ENCODE results near the gene CAGE1.
"Not testable (repeated sequence)": the region's sequence is repeated elsewhere in the genome, so short reads cannot be mapped to it uniquely, and the experiment has no call there.

CAGE1 gene

GRCh38 chr6:7338031-7338430 is 51.5 kb downstream of the CAGE1 start:
- no peak for DNase-seq (ENCODE audit: low read depth)

- no peak for DNase-seq (ENCODE audit: low read depth)
Measured at GRCh38 chr6:7335519-7335918, 54.0 kb downstream of the CAGE1 start.

- DNase-seq (ENCODE audit: low read depth) = no peak
Measured at GRCh38 chr6:7334685-7335084, 54.9 kb downstream of the CAGE1 start.

GRCh38 chr6:7332090-7332745 is 57.3 kb downstream of the CAGE1 start:
- no peak for DNase-seq (ENCODE audit: low read depth)

GRCh38 chr6:7331452-7331851 is 58.1 kb downstream of the CAGE1 start:
- no peak for DNase-seq (ENCODE audit: low read depth)

- DNase-seq (ENCODE audit: low read depth) = no peak
Measured at GRCh38 chr6:7328243-7328642, 61.3 kb downstream of the CAGE1 start.

- DNase-seq (ENCODE audit: low read depth) = no peak
Measured at GRCh38 chr6:7325750-7326149, 63.8 kb downstream of the CAGE1 start.

- no peak for DNase-seq (ENCODE audit: low read depth)
Measured at GRCh38 chr6:7324520-7324919, 65.0 kb downstream of the CAGE1 start.

GRCh38 chr6:7323074-7323473 is 66.5 kb downstream of the CAGE1 start:
- DNase-seq (ENCODE audit: low read depth) = no peak

- DNase-seq (ENCODE audit: low read depth) = not testable (repeated sequence)
Measured at GRCh38 chr6:7321866-7322265, 67.7 kb downstream of the CAGE1 start.

- not testable (repeated sequence) for DNase-seq (ENCODE audit: low read depth)
Measured at GRCh38 chr6:7319406-7319805, 70.1 kb downstream of the CAGE1 start.

GRCh38 chr6:7317538-7317937 is 72.0 kb downstream of the CAGE1 start:
- DNase-seq (ENCODE audit: low read depth) = no peak

GRCh38 chr6:7316658-7317533 is 72.6 kb downstream of the CAGE1 start:
- DNase-seq (ENCODE audit: low read depth) = no peak

GRCh38 chr6:7315948-7316365 is 73.6 kb downstream of the CAGE1 start:
- DNase-seq (ENCODE audit: low read depth) = no peak

- not testable (repeated sequence) for DNase-seq (ENCODE audit: low read depth)
Measured at GRCh38 chr6:7315087-7315947, 74.2 kb downstream of the CAGE1 start.

GRCh38 chr6:7314414-7314813 is 75.1 kb downstream of the CAGE1 start:
- DNase-seq (ENCODE audit: low read depth) = no peak

- DNase-seq (ENCODE audit: low read depth) = no peak
Measured at GRCh38 chr6:7313505-7314165, 75.9 kb downstream of the CAGE1 start.

GRCh38 chr6:7312616-7313504 is 76.7 kb downstream of the CAGE1 start, which contains the start of gene SSR1:
Gene SSR1, minus strand, starts transcription at chr6:7313199. Its CDS starts 79 bp downstream, at chr6:7313120.
- peak; percentile 93 for DNase-seq (ENCODE audit: low read depth)

GRCh38 chr6:7311917-7312615 is 77.5 kb downstream of the CAGE1 start:
- no peak for DNase-seq (ENCODE audit: low read depth)

- no peak for DNase-seq (ENCODE audit: low read depth)
Measured at GRCh38 chr6:7311176-7311575, 78.4 kb downstream of the CAGE1 start.

All from stimulated activated CD8-positive, alpha-beta memory T cell treated with anti-CD3 and anti-CD28 coated beads, Interleukin-12 subunit alpha, Interleukin-12 subunit beta, amount 100 ng/mL, for 4 hours (primary cell).